LNCaP clone FGC (cell line): ENCODE results near the gene GSG1.

ENCODE experiments used
- DNase-seq: peaks from one replicate; pipeline ENCODE4 v3.0.0-alpha.2; 2011; ENCODE audit warnings: low read depth
- H3K4me3 ChIP-seq: 2 replicates; pipeline ENCODE4 v1.5.1; 2011; ENCODE audit warnings: mild to moderate bottlenecking, low read depth, low read length, control low read depth
- TF ChIP-seq, protein P1 (sequence below): IDR thresholded peaks from 2 replicates; pipeline ENCODE4 v1.5.1; 2012; ENCODE audit warnings: mild to moderate bottlenecking; ENCODE audit not compliant: control insufficient read depth, insufficient read depth; ENCODE audit errors: extremely low read depth

GSG1 gene

DNA sequence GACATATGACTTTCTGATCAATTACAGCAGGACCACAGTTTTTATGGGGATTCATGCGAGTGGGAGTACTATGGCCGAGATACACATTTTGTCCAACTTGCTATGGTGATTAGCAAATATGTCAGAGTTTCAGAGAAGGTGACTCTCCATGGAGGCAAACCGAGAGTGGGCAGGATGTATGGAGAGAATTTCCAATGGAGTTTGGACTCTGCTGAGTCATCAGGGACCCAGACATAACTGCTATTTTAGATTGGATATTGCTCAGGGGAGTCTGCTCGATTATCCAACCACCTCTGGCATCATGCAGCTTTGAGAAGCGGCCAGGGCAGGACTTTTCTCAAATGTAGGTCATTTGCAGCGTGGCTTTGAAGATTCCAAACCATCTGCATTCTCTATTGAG, 9.5 kb upstream of the GSG1 start:
- H3K4me3 ChIP-seq, result no peak overlapping the region
- TF ChIP-seq, protein P1, sequence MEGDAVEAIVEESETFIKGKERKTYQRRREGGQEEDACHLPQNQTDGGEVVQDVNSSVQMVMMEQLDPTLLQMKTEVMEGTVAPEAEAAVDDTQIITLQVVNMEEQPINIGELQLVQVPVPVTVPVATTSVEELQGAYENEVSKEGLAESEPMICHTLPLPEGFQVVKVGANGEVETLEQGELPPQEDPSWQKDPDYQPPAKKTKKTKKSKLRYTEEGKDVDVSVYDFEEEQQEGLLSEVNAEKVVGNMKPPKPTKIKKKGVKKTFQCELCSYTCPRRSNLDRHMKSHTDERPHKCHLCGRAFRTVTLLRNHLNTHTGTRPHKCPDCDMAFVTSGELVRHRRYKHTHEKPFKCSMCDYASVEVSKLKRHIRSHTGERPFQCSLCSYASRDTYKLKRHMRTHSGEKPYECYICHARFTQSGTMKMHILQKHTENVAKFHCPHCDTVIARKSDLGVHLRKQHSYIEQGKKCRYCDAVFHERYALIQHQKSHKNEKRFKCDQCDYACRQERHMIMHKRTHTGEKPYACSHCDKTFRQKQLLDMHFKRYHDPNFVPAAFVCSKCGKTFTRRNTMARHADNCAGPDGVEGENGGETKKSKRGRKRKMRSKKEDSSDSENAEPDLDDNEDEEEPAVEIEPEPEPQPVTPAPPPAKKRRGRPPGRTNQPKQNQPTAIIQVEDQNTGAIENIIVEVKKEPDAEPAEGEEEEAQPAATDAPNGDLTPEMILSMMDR, result no peak
- no peak for DNase-seq

DNA sequence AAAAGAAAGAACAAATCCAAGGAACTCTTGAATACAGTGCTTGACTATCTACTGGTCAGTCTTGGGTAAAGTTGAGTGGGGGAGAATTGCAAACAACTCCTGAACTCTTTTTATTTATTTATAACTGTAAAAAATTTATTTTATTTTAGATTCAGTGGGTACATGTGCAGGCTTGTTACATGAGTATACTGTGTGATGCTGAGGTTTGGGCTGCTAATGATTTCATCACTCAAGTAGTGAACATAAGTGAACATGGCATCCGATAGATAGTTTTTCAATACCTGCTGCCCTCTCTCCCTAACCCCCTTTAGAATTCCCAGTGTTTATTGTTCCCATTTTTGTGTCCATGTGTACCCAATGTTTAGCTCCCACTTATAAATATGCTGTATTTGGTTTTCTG, 3.2 kb upstream of the GSG1 start:
- no peak overlapping the region for H3K4me3 ChIP-seq
- TF ChIP-seq, protein P1, result no peak
- no peak for DNase-seq

DNA sequence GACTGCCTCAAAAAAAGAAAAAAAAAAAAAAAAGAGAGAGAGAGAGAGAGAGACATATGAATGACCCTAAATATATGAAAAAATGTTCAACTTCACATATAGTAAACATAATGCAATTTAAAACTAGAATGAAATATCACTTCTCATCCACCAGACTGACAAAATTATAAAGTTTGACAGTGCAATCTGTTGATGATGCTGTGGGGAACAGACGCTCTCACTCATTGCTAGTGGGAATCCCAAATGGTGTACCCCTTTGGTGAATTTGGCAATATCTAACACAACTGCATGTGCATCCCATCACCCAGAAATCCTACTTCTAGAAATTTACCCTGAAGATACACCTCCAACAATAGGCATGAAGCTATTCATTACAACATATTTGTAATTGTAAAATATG, 2.3 kb upstream of the GSG1 start:
- no peak for DNase-seq
- no peak overlapping the region for H3K4me3 ChIP-seq
- TF ChIP-seq, protein P1, result no peak

DNA sequence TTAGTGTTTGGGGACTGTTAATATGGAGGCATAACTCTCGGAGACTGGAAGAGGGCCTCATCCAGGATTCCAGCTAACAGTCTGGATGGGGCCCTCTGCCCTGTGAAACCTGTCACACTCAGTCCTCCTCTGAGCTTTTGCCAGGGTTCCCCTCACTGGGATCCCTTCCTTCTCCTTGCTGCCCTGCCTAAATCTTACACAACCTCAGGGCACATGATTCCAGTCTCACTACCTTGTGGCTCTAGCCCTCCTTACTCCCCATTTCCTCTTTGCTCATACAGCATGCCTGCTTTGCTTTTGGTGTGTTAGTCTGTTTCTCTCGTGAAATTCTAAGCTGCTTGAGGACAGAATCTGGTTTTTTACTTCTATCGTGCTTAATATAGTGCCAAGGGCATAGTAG, 942 bp upstream of the GSG1 start:
- no peak for DNase-seq
- H3K4me3 ChIP-seq, result no peak overlapping the region
- TF ChIP-seq, protein P1, result no peak

DNA sequence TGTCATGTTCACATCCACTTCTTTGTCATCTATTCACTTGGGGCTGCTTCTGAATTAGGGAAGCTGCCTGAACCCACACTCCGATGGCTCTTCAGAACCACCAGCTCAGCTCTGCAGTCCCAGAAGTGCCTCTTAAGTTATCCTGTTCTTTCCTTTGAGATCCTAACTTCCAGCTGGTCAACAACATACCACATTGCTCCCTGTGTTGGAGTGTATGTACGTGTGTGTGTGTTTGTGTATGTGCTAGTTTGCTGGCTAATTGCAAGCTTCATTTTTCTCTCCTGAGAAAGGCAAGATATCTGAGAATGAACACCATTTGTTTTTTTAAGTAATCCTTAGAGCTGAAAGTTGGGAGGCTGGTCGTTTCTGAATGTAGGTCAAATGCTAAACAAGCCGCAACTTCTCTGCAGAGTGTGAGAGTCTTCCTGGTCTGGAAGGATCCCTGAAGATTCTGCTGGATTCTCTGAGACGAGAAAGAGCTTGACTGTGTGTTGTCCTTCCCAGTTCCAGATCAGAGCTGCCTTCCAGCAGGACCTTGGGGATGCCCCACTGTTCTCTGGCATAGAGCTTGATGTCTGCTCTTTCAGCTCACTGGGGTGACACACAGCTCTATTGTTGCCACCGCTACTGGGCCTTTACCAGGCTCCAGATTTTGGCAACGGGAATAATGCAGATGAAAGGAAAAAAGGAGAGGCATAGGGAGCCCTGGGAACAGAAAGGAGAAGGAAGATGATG, 839 bp downstream of the GSG1 start:
- DNase-seq, result no peak
- TF ChIP-seq, protein P1, result no peak
- H3K4me3 ChIP-seq, result no peak overlapping the region

DNA sequence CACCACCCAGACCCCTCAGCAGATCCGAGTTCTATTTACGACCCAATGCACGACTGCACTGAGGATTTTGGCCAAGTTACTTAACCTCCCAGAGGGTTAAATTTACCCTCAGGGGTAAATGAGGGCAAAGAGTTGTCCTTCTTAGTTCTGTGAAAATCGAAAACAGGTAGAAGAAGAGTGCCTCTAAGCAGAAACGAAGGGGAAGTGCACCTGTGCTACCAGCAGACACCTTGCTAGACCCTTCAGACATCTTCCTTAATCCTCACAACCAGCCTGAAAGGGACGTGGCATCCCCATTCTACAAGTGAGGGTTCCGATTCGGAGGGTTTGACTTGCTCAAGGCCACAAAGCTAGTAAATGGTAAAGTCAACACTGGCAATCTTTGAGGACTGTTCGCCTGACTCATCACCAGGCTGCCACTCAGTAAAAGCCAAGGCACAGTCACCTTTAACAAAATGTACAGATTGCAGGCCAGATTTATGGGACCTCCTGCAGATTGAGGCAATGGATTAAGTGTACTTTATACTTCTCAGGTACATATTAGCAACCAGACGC, 1.6 kb downstream of the GSG1 start:
- DNase-seq, result peak; percentile 86
- TF ChIP-seq, protein P1, result no peak
- peak overlapping the region; percentile 50 for H3K4me3 ChIP-seq
